NCI-H187 treated with DMSO at 0.1 percent for 48 hours (cell line): ENCODE measurements around the gene ANO2.

Experiments used
- DNase-seq: peaks from one replicate; lab custom pipeline; 2025; lab: John Stamatoyannopoulos, UW

The ANO2 gene

DNA sequence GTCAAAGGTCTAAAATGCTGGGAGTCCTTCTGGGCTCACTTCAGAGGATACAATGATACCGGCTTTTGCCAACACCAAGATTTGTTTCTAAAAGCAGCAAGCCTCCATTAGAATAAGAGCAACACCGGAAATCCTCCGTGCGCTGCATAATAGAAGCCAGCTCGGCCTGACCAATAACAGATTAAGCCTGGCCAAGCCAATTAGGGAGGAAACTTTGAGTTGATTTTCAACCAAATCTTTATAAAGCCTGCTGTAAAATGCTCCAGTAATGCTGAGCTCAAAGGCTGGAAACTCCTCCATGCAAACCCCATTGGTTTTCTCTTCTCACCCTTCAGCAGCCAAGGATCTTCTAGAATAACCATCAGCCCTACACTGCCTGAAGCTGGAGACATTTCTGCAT, 363.0 kb downstream of the ANO2 start:
- no peak for DNase-seq

DNA sequence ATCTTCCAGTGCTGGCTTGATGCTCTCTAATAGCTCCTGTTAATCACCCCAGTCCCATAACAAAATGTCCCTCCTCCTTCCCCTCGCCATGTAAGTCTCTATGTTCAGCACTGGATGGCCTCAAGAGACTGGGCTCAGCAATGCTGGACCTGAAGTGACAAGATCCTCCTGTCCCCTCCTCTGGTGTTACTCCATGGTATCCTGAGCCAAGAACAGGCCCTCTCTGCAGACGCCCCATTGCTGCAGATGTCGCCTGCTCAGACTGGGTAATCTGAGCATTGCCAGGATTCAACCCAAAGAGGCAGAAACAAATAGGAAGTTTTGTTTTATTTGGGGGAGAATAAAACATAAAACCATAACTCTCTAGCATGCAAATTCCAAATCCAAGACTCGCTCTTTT, 363.4 kb downstream of the ANO2 start:
- no peak for DNase-seq

DNA sequence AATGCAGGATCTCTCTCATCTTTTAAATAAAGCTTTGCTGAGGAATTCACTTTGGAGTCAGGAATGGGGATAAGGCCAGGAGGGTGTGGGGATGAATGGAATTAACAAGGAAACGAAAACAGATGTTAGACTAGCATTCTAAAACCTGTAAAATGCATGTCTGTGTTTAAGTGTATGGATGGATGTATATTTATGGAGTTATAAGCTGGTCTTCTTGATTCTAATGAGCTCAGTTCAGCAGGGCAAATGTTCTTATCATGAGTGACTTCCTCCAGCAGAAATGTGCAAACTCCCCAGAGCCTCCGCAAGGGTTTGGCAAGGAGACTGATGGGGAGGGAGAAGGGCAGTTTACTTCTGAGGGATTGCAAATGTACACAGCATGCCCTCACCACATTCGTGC, 364.0 kb downstream of the ANO2 start:
- no peak for DNase-seq

DNA sequence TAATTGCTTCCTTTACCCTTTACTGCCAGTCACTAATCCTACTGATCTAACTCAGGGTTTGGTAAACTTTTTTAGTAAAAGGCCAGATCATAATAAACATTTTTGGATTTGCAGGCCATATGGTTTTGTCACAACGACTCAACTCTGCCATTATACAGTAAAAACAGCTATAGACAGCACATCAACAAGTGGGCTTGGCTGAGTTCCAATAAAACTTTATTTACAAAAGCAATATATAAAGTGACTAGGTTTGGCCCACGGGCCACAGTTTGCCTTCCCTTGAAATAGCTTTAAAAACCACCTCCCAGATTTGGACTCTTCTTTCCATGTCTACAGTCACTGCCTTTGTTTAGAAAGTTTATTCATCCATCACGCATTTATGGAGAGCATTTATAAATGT, 366.3 kb downstream of the ANO2 start:
- no peak for DNase-seq

DNA sequence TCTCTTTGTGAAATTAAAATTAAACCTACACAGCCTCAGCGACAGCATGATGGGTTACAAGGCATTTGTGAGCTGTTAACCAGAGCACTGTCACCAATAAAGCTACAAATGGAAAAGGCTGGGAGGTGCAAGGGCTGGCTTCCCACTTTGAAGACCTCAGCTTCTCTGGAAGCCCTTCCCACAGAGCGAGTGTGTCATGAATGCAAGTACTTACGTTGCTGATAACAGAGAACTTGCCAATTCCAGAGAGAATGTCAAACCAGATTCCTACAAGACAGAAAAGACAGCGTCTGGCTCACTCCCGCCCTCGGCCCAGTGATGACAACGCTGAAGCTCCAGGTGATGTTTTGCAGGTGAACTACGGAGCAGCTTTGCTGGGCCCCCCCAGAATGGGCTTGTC, 367.3 kb downstream of the ANO2 start:
- no peak for DNase-seq

DNA sequence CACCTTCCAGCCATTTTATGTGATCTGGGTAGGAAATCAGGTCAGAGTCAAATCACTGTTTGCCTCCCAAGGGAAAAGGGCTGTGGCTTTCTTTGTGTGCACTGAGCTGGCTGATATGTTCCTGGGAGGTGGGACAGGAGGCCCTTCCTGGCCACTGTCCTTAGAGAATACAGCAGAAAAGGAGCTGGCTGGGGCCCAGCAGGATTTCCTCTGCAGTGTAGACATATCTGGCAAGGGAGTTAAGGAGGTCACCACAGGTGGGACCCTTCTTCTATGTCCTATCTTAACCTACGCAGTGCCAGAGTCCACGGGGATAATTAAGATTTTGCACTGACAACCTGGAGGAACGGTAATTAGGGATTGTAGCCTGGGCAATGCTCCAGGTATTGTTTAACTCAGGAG, 367.8 kb downstream of the ANO2 start:
- no peak for DNase-seq

DNA sequence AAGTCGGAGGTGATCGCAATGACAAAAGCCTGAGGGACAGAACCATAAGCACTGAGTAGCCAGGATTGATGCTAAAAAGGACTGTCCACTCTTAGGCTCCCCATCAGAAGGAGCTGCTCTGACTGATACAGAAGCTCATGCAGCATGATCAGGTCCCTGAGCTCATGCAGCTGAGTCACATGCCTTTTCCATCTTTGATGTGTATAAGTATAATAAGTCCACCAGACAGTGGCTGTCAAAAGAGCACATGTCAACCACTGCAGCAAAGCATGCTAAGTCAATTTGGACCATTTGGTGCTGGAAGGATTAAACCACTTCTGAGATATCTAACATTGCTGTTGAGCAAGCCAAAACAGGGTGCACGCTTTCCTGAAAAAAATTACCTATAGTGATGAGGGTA, 369.1 kb downstream of the ANO2 start:
- DNase-seq = no peak

DNA sequence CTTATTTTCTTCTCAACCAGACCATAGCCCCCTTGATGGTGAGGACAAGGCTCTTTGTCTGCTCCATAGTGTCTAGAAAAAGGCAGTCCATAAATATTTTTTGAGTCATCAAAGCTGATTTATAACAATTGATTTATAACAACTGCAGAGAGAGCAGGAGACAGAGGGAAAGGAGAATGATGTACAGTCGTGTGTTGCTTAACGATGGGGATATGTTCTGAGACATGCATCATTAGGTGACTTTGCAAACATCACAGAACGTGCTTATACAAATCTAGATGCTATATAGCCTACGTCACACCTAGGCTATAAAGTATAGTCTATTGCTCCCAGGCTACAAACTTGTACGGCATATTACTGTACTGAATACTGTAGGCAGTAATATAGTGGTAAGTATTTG, 369.8 kb downstream of the ANO2 start:
- DNase-seq = no peak

DNA sequence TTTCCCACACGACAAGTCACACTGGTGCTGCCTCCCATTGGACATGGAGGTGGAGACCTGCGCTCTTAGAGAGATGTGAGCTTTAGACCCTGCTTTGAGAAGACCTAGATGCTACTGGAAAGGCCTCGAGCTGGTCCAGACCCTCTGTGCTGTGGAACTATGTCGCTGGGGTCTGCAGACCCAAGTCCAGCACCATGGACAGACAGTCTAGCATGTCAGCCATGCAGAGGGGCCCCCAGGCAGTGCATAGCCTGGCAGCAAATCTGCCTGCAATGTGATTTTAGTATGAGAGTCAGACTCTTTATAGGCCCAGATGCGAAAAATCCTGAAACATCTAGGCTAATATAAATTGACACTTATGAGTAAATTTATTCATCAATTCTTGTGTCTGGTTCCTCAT, 371.7 kb downstream of the ANO2 start:
- DNase-seq = no peak

DNA sequence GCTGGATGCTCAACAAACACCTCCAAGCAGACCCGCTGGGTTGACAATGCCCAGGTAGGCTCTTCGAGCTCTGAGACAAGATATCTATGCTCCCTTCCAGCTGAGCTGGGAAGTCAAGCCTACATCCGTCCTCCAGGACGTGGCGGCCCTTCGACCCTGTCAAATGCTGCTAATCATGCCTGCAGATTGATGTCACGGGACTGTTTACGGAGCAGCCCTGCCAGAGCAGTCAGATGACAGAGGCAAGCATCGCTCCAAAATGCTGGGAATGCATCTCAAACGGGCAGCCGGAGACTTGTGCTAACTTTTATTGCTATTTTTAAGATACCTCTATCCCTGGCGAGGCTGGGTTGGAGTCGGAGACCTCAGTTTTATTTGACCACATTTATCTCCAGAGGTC, 373.9 kb downstream of the ANO2 start:
- no peak for DNase-seq

DNA sequence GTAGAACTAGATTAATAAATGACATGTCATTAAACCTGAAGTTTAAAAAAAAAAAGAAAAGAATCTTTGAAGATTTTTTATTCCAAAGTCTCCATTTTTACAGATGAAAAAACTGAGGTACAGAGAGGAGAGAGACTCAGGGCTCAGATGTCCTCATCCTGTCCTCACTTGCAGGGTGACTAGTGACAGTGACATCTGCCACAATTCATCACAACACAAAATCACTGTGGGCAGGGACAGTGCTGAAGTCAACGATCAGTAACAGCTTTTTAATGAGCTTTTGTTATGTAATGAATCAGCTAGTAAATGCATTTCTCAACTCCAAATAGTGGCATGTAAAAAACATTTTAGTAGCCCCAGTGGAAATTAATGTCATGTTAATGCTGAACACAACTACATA, 374.6 kb downstream of the ANO2 start:
- no peak for DNase-seq

DNA sequence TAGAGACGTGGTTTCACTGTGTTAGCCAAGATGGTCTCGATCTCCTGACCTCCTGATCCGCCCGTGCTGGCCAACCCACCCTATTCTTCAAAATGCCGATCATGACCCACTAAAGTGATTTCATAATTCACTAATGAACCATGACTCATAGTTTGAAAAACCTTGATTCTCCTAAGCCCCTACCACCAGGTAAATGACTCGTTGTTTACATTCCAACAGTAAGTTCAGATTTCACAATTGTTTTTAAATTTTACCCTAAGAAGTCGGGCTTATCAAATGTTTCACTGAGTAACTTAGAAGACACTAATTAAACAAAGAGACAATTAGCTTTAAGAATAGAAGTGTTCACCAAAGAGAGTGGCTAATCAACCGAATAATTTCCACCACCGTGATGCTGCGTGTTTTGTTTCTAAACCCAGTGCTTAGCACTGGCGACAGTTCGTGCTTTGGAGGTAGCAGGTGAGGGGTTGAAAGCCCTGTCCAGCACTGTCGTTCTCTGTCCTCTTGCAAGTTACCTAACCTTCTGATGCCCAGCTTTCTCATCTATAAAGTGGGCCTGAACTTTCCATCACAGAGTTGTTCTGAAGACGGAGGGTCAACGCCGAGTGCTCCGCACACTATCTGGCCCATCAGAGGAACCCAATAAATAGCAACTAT, 376.6 kb downstream of the ANO2 start:
- no peak for DNase-seq

DNA sequence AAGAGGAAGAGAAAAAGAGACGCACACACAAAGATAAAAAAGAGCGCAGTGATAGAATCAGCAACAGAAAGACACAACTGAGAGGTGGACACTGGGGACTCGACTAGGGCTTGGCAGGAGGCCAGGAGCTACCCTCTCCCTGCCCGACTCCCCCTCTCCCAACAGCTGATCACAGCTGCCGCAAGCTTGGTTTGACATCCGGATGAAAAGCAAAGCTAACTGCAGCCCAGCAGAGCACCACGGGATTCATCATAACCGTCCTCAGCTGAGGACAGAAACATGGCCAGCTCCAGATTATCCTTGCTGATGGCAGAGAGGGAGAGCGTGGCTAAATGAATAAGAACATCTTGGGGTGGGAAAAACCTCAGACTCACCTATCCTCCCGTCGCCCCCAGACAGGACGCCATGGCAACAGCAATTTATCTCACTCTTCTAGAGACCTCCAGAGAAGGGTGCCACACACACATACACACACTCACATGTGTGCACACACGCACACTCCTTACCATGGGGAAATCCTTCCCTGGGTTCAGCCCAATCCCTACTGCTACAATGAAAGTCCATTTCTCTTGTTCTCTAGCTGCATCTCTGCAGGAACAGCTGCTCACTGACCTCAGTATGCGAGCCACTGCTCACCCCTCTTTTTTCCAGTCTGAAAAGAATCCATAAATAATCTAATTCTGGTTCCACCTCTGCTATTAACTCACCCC, 377.9 kb downstream of the ANO2 start:
- DNase-seq = no peak

DNA sequence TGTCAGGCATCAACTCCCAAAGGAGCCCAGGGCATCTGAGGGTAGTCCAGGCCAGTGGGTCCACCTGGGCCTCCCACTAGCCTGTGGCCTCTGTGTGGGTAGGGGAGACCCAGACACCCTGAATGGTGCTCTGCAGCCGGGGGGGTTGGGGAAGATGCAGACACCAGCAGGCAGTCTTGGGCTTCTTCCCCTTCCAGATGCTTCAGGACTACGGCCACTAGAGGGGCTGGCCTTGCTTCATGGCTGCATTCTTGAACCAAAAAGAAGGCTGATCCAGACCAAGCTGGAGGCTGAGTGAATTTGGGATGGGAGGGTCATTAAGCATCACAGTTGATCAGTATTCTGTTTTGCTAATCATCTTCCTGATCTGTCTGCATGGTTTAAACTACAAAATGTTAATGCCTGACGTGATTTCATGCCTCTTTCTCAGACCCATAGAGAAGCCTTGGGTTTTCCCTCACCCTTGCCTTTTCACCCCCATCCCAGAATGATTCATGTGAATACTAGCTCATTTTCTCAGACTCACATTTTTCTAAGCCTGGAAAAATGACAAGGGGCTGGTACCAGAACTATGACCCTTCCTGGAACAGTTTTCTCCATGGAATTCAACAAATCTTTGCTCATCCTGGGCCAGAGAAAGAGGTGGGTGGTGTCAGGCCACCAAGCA, 379.0 kb downstream of the ANO2 start:
- DNase-seq = no peak

DNA sequence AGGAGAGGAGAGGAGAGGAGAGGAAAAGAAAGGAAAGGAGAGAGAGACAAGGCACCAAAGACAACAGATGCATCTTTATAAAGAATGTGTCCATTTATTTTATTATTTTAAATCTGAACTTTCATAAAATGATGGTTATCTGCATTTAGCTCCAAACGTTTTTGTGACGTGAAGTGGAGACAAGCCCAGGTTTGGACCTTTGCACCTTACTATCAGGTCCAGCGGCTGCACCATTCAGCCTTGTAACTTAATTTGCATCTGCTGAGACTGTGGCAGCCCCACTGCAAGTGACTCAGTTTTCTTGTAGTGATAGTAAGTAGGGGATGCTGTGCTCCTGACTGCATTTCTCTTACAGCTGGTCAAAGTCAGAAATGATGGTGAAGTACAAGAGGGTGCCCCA, 382.5 kb downstream of the ANO2 start:
- DNase-seq = no peak

DNA sequence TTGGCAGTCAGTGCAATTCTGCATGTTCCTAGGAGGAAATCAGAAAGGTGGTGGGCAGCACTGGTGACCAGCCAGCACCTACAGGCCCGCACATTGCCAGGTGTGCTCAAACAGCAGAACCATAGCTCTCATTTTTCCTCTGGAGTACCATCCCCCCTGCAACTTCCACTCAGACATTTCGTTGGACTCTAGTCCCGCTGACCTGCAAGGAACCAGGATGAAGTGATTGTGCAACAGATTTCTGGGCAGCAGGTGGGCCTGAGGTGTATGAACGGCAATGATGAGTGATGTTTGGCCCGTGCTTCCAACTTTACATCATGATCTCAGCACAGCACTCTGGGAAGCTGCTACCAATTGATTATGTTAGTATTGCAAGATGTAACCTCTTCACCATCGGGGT, 383.2 kb downstream of the ANO2 start:
- DNase-seq = no peak

DNA sequence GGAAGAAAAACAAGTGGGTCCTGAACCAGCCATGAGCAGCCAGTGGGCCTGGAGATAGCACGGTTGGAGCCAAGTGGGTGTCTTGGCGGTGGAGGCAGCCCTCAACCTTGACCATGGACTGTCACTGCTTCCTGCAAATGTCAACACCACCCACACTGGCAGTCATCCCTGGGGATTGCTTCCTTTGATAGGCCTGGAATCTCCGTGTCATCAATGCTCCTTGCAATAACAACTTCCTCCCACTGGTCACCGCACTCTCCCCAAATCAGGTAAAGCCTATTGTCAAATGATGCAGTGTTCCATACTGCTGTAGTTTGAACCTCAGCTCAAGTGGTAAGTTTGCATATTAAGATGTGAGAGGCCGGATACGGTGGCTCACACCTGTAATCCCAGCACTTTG, 384.0 kb downstream of the ANO2 start:
- no peak for DNase-seq

DNA sequence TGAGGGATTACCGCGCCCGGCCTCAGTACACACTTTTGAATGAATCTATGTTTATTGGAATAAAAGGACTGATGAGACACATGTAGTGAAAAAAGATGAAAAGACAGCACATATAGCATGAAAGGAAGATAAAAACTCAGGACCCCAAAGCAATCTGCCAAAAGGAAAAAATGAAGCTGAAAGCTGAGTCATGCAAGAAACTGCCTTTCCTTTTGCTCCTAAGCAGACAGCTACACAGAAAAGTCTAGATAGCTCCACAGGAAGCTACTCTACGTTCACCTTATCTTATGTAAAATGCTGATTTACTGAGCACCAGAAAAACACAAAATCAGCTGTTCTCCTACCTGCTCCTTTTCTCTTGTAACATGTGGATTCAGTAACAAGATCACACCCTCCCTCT, 384.8 kb downstream of the ANO2 start:
- DNase-seq = no peak

DNA sequence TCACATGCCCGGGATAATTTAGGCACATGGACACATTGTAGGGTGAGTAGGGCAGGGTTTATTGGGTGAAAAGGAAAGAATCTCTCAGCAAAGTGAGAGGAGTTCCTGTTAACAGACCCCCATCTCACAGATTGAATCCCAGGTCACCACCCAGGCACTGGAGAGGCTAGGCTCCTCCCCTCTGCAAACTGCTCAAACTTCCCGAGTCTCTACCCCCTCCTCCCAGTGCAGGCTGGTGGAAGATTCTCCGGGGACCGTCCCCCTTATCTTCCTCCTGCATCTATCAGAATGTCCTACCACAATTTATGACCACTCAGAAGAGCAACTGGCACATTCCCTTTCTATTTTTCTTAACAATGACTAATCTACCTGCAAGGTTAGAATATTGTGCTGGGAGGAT, 387.2 kb downstream of the ANO2 start:
- DNase-seq = no peak

DNA sequence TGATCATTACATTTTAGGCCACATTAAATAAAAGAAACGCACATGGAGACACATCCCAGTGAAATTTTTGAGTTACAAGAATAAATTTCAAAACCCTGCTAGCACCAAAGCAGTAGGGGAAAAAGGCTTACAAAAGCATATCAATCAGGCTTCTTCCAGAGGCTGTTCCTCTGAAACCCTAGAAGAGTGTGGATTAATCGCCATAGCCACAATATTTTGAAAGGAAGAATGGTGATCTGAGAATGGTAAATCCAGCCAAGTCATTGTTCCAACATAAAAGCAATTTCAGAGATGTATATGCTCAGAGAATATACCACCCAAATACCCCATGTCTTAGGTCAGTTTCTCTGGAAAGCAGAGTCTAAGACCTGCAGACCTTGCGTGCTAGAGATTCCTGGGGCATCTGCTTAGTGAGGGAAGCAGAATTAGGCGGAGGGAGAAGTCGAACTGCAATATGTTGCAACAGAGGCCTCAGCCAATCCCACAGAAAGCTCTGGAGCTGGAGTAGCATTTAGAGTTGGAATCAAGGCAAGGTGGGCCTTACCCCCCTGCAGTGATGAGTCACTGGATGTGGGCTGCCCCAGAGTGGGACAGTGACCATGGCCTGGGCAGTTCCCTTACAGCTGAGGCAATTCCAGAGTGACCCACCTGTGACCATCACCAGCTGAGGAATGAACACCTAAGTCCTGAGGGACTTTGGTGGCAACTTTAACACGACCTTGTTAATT, 387.9 kb downstream of the ANO2 start:
- no peak for DNase-seq

DNA sequence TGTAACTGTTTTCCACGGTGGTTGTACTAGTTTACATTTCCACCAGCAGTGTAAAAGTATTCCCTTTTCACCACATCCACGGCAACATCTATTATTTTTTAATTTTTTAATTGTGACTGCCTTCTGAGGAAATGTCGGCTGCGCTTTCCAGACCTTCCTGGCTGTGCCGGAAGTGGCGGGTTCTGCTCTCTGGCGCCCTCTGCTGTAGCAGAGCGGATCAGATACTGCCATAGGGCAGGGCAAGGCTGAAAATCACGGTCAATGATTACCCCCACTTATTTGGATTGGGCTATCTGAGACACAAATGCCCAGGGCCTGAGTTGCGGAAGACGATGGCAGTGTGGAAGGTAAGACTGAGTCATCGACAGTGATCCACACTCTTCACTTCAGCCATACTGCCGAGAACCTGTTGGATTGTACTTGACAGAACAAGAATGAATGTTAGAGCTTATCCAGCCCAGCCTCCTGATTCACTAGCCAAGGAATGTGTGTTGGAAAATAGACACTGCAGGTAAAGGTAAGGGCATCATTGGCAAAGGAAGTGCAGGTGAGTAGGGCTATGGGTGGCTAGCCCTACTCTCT, 388.9 kb downstream of the ANO2 start:
- DNase-seq = no peak

DNA sequence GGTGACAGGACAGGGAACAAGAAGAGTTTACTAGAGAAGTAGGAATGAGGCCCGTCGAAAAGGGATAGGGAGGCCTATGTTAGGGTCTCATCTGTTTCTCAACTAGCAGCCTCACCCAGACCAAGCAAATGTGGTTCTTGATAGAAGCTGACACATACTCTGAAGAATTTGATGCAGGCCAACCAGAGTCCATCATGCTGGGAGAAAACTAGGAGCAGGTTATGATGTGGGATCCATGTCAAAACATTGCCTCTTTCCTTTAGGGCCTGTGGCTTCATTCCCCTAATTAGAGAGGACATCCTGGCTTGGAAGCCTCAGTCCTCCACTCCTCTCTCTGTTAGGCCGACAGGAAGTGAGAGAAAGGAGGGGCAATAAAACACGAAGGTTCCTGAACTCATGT, 390.3 kb downstream of the ANO2 start:
- DNase-seq = no peak

DNA sequence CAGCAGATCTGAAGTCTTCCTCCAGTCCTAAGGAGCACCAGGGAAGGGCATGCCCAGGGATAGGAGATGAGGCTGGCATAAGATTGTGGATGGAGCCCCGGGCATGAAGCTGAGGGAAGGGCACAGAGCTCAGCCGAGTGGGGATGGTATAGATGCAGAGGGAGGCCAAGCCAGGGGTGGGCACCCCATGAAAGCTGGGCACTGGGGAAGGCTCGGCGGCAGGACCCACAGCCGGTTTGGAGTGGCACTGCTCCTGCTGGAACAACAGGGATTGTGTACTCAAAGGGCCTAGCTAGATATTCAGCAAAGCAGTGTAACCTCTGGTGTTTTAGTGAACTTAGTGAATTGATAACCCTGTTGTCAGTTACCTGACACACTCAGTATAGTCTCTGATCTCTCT, 396.0 kb downstream of the ANO2 start:
- no peak for DNase-seq
